SH-SY5Y (cell line): ENCODE data around the gene PRKCB.

Source experiments
- GATA2 ChIP-seq: IDR thresholded peaks from 2 replicates; pipeline ENCODE4 v1.6.1; 2011; ENCODE audit warnings: mild to moderate bottlenecking, low read depth, low read length
- GATA3 ChIP-seq: IDR thresholded peaks from 2 replicates; pipeline ENCODE4 v1.6.1; 2011; ENCODE audit warnings: low read depth, mild to moderate bottlenecking, low read length, moderate library complexity

DNA sequence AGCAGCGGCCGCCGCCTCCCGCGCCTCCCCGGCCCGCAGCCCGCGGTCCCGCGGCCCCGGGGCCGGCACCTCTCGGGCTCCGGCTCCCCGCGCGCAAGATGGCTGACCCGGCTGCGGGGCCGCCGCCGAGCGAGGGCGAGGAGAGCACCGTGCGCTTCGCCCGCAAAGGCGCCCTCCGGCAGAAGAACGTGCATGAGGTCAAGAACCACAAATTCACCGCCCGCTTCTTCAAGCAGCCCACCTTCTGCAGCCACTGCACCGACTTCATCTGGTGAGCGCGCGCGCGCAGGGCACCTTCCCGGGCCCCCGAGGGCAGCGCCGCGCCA lies 258 bp downstream of the PRKCB start:
- TF ChIP-seq GATA3 (no peak), GATA2 (no peak)
